SK-N-SH (cell line): ENCODE data around the gene PLG.

ENCODE experiments used
- EP300 ChIP-seq, 2 experiments: IDR thresholded peaks; 2 replicates each; pipeline versions ENCODE4 v1.4.0 to v1.6.1; 2012; ENCODE audit warnings: borderline replicate concordance in 1 of 2, low read depth in 1 of 2, low read length in 1 of 2
- EZH2phosphoT487 ChIP-seq: fragments of 200-600 bp; sonication (generic); IDR thresholded peaks from 2 replicates; pipeline ENCODE4 v1.6.1; 2017; ENCODE audit warnings: low read depth, mixed run types, mild to moderate bottlenecking, antibody characterized with exemption, moderate library complexity, borderline replicate concordance
- POLR2AphosphoS5 ChIP-seq: IDR thresholded peaks from 2 replicates; pipeline ENCODE4 v1.6.1; 2012; ENCODE audit warnings: low read depth, low read length
- RFX5 ChIP-seq: IDR thresholded peaks from 2 replicates; pipeline ENCODE4 v1.6.1; 2012; ENCODE audit warnings: mild to moderate bottlenecking, improper control_type of control experiment, low read length
- YY1 ChIP-seq: IDR thresholded peaks from 2 replicates; pipeline ENCODE4 v1.4.0; 2012; ENCODE audit warnings: low read depth, mild to moderate bottlenecking
- TF ChIP-seq, protein P1 (sequence below): fragments of 200-600 bp; sonication (generic); IDR thresholded peaks from 2 replicates; pipeline ENCODE4 v1.6.1; 2017; ENCODE audit warnings: antibody characterized with exemption, mild to moderate bottlenecking, moderate library complexity

DNA sequence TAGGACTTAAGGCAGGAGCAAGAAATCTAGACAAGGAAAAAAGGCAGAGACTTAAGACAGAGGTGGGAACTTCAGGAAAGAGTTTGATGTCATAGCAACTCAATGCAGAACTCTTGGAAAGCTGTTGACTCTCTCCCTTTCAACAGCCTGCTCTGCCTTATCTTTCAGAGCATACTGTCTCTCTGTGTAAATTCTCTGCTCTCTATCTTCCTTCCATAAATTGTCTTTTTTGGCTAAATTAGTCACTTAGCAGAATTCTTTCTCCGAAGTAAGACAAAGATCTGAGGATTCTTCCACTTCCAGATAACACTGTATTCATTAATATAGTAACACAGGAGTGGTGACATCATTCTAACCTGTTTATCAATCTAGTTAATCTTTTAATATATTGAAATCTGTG, 80.2 kb downstream of the PLG start:
- TF ChIP-seq, protein P1, sequence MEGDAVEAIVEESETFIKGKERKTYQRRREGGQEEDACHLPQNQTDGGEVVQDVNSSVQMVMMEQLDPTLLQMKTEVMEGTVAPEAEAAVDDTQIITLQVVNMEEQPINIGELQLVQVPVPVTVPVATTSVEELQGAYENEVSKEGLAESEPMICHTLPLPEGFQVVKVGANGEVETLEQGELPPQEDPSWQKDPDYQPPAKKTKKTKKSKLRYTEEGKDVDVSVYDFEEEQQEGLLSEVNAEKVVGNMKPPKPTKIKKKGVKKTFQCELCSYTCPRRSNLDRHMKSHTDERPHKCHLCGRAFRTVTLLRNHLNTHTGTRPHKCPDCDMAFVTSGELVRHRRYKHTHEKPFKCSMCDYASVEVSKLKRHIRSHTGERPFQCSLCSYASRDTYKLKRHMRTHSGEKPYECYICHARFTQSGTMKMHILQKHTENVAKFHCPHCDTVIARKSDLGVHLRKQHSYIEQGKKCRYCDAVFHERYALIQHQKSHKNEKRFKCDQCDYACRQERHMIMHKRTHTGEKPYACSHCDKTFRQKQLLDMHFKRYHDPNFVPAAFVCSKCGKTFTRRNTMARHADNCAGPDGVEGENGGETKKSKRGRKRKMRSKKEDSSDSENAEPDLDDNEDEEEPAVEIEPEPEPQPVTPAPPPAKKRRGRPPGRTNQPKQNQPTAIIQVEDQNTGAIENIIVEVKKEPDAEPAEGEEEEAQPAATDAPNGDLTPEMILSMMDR, result no peak
- no peak for TF ChIP-seq RFX5
- TF ChIP-seq EZH2phosphoT487, result no peak
- TF ChIP-seq POLR2AphosphoS5, result no peak
- TF ChIP-seq EP300 (IDR thresholded peaks at IDR 0.05; ENCODE audit: borderline replicate concordance in 1 of 2, low read depth in 1 of 2, low read length in 1 of 2), result no peak
- no peak for TF ChIP-seq YY1
